ENCODE results near the gene SPATA2L.
"Not testable (repeated sequence)": the region's sequence is repeated elsewhere in the genome, so short reads cannot be mapped to it uniquely, and the experiment has no call there.

SPATA2L gene

DNA sequence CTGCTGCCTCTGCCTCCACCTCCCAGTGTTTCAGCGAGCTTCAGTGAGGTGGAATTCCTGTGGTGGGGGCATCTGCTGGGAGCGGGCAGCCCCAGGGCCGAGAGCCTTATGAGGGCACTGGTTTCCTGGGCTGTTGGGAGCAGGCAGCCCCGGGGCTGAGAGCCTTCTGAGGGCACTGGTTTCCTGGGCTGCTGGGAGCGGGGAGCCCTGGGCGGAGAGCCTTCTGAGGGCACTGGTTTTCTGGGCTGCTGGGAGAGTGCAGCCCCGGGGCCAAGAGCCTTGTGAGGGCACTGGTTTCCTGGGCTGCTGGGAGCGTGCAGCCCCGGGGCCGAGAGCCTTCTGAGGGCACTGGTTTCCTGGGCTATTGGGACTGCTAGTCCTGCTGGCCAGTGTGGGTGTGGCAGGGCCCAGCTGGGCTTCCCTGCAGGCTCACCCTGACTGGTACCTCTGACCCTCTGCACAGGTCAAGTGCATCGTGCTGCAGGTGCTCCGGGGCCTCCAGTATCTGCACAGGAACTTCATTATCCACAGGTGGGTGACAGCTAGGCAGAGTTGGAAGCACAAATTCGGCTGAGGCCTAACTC lies 9.4 kb downstream of the SPATA2L start:
- no peak for DNase-seq

- no peak for DNase-seq
These were observed 10.1 kb downstream of the SPATA2L start for GRCh38 chr16:89691231-89691985.

DNA sequence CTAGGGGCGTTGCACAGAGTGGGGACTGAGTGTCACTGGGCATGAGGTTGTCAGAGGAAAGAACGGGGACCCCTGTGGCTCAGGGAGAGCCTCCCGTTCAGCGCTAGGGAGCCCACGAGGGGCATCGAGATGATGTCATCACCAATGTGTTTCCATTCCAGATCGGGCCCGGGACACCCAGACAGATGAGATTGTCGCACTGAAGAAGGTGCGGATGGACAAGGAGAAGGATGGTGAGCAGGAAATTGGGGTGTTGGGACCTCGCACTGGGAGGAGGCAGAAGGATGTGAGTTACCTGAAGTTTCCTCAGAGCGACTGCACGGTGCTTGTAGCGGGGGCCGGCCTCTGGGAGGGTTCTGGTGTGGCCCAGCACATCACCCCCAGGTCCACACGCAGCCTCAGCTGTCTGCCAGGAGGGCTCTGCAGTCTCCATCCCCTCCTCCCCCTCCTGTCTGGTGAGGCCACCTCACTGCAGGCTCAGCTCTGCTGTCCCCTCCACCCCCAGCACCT lies 11.1 kb downstream of the SPATA2L start:
- no peak for DNase-seq

- DNase-seq: not testable (repeated sequence)
These were observed 11.9 kb downstream of the SPATA2L start for GRCh38 chr16:89689621-89690020.

- DNase-seq: no peak
These were observed 12.4 kb downstream of the SPATA2L start for GRCh38 chr16:89689142-89689541.

GRCh38 chr16:89688395-89688794 lies 13.1 kb downstream of the SPATA2L start:
- no peak for DNase-seq

DNA sequence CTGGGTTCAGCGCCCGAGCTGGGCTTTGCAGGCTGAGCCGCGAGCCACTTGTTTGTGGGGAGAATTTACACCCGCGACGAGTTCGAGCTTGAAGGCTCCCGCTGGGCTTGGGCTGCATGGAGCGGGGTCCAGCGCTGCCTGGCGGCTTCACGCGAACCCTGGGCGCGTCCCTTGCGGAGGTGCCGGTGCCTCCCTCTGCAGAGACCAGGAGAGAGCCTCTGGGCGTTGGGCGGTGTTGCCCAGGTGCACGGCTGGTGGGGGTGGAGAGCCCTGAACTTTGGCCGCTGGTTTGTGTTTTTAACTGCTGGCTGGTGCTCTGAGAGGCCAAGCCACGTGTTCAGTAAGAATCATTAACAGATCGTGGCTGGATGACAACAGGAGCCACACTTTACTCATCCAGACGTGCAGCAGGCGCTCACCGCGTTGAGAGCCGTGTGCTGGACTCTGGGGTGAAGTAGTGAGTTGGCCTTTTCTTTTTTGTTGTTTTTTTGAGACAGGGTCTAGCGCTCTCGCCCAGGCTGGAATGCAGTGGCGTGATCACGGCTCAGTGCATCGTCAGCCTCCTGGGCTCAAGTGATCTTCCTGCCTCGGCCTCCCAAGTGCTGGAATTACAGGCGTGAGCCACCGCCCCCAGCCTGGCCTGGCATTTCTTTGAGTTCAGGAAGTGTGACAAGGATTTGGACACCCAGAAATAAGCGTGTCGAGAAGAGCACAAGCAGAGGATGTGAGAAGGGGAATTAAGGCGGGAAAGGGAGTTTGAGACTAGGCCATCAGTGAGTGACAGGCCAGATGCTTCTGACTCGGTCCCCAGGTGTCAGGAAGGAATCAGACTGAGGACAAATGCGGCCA lies 14.2 kb downstream of the SPATA2L start:
- peak in 5 of 56 donors; percentile 47 to 73 (median 57) for DNase-seq

DNA sequence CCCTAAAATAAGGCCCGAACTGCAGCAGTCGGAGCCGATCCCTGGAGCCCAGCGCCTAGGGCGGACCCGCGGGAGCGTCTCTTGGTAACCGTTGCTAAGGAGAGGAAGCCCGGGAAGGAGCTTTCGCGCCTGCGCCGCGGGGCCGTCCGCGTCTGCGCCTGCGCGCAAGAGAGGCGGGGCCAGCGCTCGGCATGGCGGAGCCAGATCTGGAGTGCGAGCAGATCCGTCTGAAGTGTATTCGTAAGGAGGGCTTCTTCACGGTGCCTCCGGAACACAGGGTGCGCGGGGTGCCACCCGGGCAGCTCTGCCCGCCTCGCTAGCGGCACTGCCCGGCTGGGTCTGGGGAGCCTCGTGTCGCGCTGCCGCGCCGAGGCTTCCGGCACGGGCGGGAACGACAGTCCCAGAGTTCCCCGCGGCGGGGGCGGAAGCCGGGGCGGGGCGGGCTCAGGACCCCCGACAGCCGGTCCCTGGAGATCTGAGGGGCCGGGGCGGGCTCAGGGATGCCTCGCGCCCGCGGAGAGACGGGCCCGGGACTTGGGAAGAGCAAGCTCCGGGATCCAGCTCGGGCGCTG lies 14.9 kb downstream of the SPATA2L start, which contains the start of gene CDK10:
Gene CDK10, plus strand, starts transcription at position 170 of the 572 bp plus-strand sequence. Its CDS starts 22 bp downstream, at position 192.
- peak in 54 of 56 donors; percentile 31 to 94 (median 84) for DNase-seq

DNA sequence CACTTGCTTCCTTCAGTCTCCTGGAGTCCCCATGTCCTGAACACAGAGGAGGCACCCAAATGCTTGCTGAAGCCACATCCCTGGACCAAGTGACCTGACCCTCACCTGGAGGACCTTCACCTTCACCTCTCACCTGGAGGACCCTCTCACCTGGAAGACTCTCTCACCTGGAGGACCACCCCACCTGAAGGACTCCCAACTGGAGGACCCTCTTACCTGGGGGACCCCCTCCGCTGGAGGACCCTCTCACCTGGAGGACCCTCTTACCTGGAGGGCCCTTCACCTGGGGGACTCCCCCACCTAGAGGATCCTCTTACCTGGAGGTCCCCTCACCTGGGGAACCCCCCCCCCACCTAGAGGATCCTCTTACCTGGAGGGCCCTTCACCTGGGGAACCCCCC lies 15.6 kb downstream of the SPATA2L start:
- no peak for DNase-seq

GRCh38 chr16:89678258-89678657 lies 23.2 kb downstream of the SPATA2L start:
- no peak for DNase-seq

GRCh38 chr16:89672177-89672941 lies 29.1 kb downstream of the SPATA2L start:
- DNase-seq: no peak

DNA sequence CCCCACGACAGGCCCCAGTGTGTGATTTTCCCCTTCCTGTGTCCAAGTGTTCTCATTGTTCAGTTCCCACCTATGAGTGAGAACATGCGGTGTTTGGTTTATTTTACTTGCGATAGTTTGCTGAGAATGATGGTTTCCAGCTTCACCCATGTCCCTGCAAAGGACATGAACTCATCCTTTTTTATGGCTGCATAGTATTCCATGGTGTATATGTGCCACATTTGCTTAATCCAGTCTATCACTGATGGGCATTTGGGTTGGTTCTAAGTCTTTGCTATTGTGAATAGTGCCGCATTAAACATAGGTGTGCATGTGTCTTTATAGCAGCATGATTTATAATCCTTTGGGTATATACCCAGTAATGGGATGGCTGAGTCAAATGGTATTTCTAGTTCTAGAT lies 29.9 kb downstream of the SPATA2L start:
- not testable (repeated sequence) for DNase-seq

DNA sequence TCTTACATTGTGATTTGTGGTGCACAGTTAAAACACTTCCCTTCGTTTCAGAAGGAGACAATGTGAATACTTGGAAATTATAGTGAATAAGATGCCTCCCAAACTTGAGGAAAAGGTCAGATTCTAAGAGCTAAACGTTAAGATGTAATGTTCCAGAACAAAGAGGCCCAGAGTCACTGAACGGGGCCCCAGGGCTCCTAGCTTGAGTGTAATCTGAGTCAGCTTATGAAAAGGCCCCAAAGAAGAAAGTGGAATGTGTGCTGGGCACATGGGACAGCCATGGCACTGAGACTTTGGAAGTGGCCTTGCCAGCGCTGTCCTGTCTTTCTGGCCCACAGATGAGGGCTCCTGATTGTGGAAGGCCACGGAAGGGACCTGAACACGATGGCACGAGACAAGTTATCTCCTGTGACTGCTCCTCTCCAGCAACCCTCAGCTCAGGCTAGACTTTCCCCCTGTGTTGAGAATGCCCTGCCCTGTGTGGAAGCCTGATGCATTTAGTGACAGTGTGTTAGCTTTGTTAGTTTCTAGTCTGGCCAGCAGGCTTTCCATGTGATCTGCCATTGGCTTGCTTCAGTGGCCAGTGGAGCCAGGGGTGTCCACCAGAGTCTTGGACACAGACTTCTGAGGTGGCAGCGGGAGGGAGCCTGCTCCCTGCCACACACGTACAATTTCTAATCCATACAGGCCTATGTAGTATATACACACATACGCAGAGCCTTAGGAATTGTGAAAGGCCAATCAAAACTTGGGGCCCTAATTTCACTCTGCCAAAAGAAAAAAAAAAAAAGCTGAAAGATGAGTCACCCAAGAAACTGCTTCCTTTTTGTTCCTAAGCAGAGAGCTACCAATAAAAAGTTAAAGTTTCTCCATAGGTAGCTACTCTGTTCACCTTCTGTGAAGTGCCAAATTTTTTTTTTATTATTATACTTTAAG lies 30.7 kb downstream of the SPATA2L start:
- DNase-seq: no peak

DNA sequence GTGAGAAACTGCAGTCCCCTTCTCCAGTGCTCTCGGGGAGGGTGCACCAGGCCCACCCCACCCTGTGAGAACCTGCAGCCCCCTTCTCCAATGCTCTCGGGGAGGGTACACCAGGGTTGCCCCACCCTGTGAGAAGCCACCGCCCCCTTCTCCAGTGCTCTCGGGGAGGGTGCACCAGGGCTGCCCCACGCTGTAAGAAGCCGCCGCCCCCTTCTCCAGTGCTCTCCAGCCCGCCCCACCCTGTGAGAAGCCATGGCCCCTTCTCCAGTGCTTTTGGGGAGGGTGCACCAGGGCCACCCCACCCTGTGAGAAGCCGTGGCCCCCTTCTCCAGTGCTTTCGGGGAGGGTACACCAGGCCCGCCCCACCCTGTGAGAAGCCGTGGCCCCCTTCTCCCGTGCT lies 31.8 kb downstream of the SPATA2L start:
- no peak for DNase-seq

- no peak for DNase-seq
These were observed 32.7 kb downstream of the SPATA2L start for GRCh38 chr16:89668790-89669158.

GRCh38 chr16:89667633-89668032 lies 33.9 kb downstream of the SPATA2L start:
- no peak for DNase-seq

DNA sequence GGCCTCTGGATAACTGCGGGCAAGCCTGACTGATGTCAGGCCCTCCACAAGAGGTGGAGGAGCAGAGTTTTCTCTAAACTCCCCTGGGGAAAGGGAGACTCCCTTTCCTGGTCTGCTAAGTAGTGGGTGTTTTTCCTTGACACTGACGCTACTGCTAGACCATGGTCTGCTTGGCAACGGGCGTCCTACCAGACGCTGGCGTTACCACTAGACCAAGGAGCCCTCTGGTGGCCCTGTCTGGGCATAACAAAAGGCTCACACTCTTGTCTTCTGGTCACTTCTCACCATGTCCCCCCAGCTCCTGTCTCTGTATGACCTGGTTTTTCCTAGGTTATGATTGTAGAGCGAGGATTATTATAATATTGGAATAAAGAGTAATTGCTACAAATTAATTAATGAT lies 34.5 kb downstream of the SPATA2L start:
- DNase-seq: peak in 5 of 56 donors; percentile 9 to 41 (median 23)

DNA sequence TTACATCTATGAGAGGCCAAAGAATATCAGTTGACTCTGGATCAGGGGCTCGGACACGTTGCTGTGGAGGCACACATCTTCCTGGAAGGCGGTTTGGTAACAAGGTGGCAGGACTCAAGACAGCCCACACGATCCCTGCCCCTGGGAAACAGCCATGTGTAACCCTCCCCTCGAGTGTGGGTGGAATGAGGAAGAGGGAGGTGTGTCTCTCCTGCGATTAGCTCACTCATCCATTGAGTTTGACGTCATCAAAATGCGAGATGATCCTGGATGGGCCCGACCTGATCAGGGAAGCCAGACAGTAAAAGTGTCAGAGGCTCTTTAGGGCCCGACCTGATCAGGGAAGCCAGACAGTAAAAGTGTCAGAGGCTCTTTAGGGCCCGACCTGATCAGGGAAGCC lies 37.3 kb downstream of the SPATA2L start:
- DNase-seq: not testable (repeated sequence)

DNA sequence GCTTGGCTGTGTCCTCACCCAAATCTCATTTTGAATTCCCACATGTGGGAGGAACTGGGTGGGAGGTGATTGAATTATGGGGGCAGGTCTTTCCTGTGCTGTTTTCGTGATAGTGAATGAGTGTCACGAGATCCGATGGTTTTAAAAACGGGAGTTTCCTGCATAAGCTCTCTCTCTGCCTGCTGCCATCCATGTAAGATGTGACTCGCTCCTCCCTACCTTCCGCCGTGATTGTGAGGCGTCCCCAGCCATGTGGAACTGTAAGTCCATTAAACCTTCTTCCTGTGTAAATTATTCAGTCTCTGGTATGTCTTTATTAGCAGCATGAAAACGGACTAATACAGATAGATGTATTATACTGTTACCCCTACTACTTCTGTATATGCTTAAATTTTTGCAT lies 40.3 kb downstream of the SPATA2L start:
- DNase-seq: no peak

DNA sequence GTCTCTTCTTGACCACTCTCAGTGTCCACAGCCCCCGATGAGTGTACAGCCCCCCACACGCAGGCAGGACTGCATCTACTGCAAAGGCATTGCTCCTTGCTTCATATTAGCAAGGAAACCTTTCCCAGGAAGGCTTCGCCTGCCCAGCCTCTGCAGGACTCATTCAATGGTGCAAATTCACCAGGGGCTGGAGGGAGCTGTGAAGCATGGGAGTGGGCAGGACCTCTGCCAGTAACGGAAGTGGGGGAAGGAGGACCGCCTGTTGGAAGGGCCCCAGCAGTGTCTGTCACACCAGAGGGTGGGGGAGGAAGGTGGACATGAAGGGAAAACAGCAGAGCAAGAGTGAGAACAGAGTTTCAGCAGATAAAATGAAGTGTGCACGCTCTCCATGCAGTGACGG lies 41.4 kb downstream of the SPATA2L start:
- no peak for DNase-seq
